ENCODE measurements around the gene ACBD3. TPM values are rescaled to one million over a fixed set of nuclear protein-coding genes. Genes with fewer than 3 reads are reported as not detected.

The ACBD3 gene
- total and polyA plus RNA-seq, 2 of the 8 experiments (the other 6 are each of a cell fraction or from before 2014, with no cell fraction given): 8.4 to 29.4 TPM

DNA sequence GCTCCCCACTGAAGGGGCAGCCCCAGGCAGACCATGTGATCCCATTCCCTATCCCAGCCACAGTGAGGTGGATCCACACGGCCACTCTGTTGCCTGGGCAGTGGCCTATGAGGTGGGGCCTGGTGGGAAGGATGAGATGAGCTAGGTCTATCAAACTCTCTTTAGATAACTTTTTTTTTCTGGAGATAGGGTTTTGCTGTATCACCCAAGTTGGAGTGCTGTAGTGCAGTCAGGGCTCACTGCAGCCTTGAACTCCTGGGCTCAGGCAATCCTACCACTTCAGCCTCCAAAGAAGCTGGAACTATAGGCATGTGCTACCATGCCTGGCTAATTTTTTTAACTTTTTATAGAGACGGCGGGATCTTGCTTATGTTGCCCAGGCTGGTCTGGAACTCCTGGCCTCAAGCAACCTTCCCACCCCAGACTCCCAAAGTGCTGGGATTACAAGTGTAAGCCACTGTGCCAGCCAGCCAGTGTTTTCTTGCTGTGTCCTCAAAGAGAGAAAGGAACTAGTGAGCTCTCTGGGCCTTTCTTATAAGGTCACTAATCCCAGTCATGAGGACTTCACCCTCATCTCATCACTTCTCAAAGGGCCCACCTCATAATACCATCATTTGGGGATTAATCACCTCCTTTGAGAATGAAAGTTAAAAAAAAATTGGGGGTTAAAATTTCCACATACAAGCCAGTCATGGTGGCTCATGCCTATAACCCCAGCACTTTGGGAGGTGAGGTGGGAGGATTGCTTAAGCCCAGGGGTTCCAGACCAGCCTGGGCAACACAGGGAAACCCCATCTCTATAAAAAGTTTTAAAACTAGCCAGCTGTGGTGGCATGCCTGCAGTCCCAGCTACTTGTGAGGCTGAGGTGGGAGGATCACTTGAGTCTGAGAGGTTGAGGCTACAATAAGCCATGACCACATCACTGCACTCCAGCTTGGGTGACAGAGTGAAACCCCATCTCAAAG lies 87.4 kb downstream of the ACBD3 start (continued):
- TF ChIP-seq SIN3A (conservative IDR thresholded peaks at IDR 0.05 in 1 of 2, IDR thresholded peaks at IDR 0.05 in 1 of 2; ENCODE audit: low read depth in 1 of 2, low read length in 2 of 2) (no peak), SUZ12 (IDR thresholded peaks at IDR 0.05; ENCODE audit: low read length) (no peak), PHF8 (conservative IDR thresholded peaks at IDR 0.05; ENCODE audit: low read depth, low read length) (no peak)
- TF ChIP-seq, protein P1, sequence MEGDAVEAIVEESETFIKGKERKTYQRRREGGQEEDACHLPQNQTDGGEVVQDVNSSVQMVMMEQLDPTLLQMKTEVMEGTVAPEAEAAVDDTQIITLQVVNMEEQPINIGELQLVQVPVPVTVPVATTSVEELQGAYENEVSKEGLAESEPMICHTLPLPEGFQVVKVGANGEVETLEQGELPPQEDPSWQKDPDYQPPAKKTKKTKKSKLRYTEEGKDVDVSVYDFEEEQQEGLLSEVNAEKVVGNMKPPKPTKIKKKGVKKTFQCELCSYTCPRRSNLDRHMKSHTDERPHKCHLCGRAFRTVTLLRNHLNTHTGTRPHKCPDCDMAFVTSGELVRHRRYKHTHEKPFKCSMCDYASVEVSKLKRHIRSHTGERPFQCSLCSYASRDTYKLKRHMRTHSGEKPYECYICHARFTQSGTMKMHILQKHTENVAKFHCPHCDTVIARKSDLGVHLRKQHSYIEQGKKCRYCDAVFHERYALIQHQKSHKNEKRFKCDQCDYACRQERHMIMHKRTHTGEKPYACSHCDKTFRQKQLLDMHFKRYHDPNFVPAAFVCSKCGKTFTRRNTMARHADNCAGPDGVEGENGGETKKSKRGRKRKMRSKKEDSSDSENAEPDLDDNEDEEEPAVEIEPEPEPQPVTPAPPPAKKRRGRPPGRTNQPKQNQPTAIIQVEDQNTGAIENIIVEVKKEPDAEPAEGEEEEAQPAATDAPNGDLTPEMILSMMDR (IDR thresholded peaks at IDR 0.05; ENCODE audit: control extremely low read depth in 1 of 3, insufficient read depth in 1 of 3, low read depth in 1 of 3, low read length in 3 of 3): no peak
